ENCODE data around the gene CLN3. TPM values are rescaled to one million over a fixed set of nuclear protein-coding genes. Genes with fewer than 3 reads are reported as not detected.
"Not testable (repeated sequence)": the region's sequence is repeated elsewhere in the genome, so short reads cannot be mapped to it uniquely, and the experiment has no call there.

CLN3 gene
- total RNA-seq, 1 experiment from 2014 or later = 41.0 TPM

DNA sequence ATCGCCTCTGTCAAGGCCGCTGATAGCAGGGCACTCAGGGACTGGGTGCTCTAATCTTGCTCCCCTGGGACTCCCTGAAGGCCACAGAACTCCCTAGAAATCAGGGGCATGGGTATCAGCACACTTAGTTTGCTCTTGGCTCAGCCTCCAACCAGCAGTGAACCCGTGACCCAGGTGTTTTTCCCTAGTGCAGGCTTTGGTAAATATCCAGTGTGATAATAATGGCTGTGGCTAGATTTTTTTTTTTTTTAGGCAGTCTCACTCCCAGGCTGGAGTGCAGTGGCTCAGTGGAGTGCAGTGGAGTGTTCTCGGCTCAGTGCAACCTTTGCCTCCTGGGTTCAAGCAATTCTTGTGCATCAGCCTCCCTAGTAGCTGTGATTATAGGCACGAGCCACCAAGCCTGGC lies 36.6 kb upstream of the CLN3 start:
- Histone ChIP-seq H3K27me3 (replicated peaks; ENCODE audit: control insufficient read depth, insufficient read depth, low read length) (no peaks in the 10 kb centered on the region), H3K4me1 (peaks cover 61% of the 10 kb centered on the region), H3K9me3 (no peaks in the 10 kb centered on the region), H3K4me3 (ENCODE audit: low read depth, low read length) (no peak overlapping the region), H3K36me3 (ENCODE audit: control insufficient read depth, insufficient read depth, low read length) (no peaks in the 10 kb centered on the region)
- no peaks in the 10 kb centered on the region for H3K9me3 Mint-ChIP-seq (ENCODE audit: unreplicated experiment)
- DNase-seq = no peak
- POLR2A ChIA-PET = no interaction called here
- TF ChIP-seq, protein P1, sequence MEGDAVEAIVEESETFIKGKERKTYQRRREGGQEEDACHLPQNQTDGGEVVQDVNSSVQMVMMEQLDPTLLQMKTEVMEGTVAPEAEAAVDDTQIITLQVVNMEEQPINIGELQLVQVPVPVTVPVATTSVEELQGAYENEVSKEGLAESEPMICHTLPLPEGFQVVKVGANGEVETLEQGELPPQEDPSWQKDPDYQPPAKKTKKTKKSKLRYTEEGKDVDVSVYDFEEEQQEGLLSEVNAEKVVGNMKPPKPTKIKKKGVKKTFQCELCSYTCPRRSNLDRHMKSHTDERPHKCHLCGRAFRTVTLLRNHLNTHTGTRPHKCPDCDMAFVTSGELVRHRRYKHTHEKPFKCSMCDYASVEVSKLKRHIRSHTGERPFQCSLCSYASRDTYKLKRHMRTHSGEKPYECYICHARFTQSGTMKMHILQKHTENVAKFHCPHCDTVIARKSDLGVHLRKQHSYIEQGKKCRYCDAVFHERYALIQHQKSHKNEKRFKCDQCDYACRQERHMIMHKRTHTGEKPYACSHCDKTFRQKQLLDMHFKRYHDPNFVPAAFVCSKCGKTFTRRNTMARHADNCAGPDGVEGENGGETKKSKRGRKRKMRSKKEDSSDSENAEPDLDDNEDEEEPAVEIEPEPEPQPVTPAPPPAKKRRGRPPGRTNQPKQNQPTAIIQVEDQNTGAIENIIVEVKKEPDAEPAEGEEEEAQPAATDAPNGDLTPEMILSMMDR (IDR thresholded peaks at IDR 0.05; ENCODE audit: insufficient read depth in 1 of 2, low read depth in 1 of 2, low read length in 1 of 2, severe bottlenecking in 1 of 2, unreplicated experiment in 1 of 2) = no peak
- intact Hi-C loops (cut with micrococcal nuclease; ENCODE audit: unreplicated experiment) = no loop called here
- no peak overlapping the region for H3K4me3 Mint-ChIP-seq (ENCODE audit: unreplicated experiment)
- H3K36me3 Mint-ChIP-seq (ENCODE audit: insufficient read depth, unreplicated experiment) = no peaks in the 10 kb centered on the region
- no peaks in the 10 kb centered on the region for H3K27me3 Mint-ChIP-seq (ENCODE audit: insufficient read depth, unreplicated experiment)
- BruUV-seq (replicated peaks) = no TSS peak
- CTCF ChIA-PET = no interaction called here
- no peak overlapping the region for H3K27ac Mint-ChIP-seq (ENCODE audit: unreplicated experiment)
- H3K4me1 Mint-ChIP-seq (ENCODE audit: low read depth, unreplicated experiment) = peaks cover 20% of the 10 kb centered on the region

GRCh38 chr16:28527985-28528384 lies 36.1 kb upstream of the CLN3 start:
- Mint-ChIP-seq H3K9me3 (ENCODE audit: unreplicated experiment) (no peaks in the 10 kb centered on the region), H3K36me3 (ENCODE audit: insufficient read depth, unreplicated experiment) (no peaks in the 10 kb centered on the region), H3K4me3 (ENCODE audit: unreplicated experiment) (no peak overlapping the region), H3K27ac (ENCODE audit: unreplicated experiment) (no peak overlapping the region), H3K27me3 (ENCODE audit: insufficient read depth, unreplicated experiment) (no peaks in the 10 kb centered on the region), H3K4me1 (ENCODE audit: low read depth, unreplicated experiment) (peaks cover 20% of the 10 kb centered on the region)
- no peak overlapping the region for H3K4me3 ChIP-seq (ENCODE audit: low read depth, low read length)
- H3K9me3 ChIP-seq = no peaks in the 10 kb centered on the region
- H3K4me1 ChIP-seq = peaks cover 56% of the 10 kb centered on the region
- ChIA-PET CTCF (no interaction called here), POLR2A (no interaction called here)
- TF ChIP-seq, protein P1 (IDR thresholded peaks at IDR 0.05; ENCODE audit: insufficient read depth in 1 of 2, low read depth in 1 of 2, low read length in 1 of 2, severe bottlenecking in 1 of 2, unreplicated experiment in 1 of 2) = no peak
- H3K27me3 ChIP-seq (replicated peaks; ENCODE audit: control insufficient read depth, insufficient read depth, low read length) = no peaks in the 10 kb centered on the region
- no peaks in the 10 kb centered on the region for H3K36me3 ChIP-seq (ENCODE audit: control insufficient read depth, insufficient read depth, low read length)
- intact Hi-C loops (cut with micrococcal nuclease; ENCODE audit: unreplicated experiment) = loop anchor here (2.0 kb wide), 1 partner anchor 35 kb away; the partner anchor contains the start of gene CLN3
- BruUV-seq (replicated peaks) = no TSS peak
- DNase-seq = no peak

DNA sequence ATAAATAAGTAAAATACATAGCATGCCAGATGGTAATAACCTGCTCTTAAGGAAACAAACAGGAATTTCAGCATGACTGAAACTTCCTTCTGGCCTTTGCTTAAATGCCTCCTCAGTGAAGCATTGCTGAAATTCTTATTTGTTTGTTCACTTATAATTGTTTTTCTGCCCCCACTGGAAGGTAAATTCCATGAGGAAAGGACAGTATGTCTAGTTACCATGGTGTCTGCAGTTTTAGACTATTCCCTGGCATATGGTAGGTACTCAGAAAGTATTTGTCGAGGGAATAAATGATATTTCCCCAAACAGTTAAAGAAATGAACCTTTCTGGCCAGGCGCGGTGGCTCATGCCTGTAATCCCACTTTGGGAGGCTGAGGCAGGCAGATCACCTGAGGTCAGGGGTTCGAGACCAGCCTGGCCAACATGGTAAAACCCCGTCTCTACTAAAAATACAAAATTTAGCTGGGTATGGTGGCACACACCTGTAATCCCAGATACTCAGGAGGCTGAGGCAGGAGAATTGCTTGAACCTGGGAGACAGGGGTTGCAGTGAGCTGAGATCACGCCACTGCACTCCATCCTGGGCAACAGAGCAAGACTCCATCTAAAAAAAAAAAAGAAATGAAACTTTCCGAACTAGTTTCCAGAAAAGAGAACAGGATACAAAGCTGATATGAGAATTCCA lies 35.4 kb upstream of the CLN3 start:
- peaks cover 17% of the 10 kb centered on the region for H3K4me1 Mint-ChIP-seq (ENCODE audit: low read depth, unreplicated experiment)
- POLR2A ChIA-PET; DNase-seq; BruUV-seq (replicated peaks); H3K9me3 Mint-ChIP-seq (ENCODE audit: unreplicated experiment); H3K9me3 ChIP-seq; H3K36me3 ChIP-seq (ENCODE audit: control insufficient read depth, insufficient read depth, low read length); H3K27me3 Mint-ChIP-seq (ENCODE audit: insufficient read depth, unreplicated experiment); H3K27ac Mint-ChIP-seq (ENCODE audit: unreplicated experiment); H3K4me3 ChIP-seq (ENCODE audit: low read depth, low read length); H3K4me3 Mint-ChIP-seq (ENCODE audit: unreplicated experiment); CTCF ChIA-PET; H3K27me3 ChIP-seq (replicated peaks; ENCODE audit: control insufficient read depth, insufficient read depth, low read length); H3K36me3 Mint-ChIP-seq (ENCODE audit: insufficient read depth, unreplicated experiment): not testable (repeated sequence)
- peaks cover 49% of the 10 kb centered on the region for H3K4me1 ChIP-seq
- intact Hi-C loops (cut with micrococcal nuclease; ENCODE audit: unreplicated experiment) = loop anchor here (2.0 kb wide), 1 partner anchor 34 kb away; the partner anchor contains the start of gene CLN3
